Caco-2 (cell line): ENCODE measurements around the gene DPM2. TPM values are rescaled to one million over a fixed set of nuclear protein-coding genes. Genes with fewer than 3 reads are reported as not detected.

Experiments used
- BruUV-seq: library from RNA; stranded (reverse); fragments of 400-500 nt; replicated peaks from 2 replicates; lab custom pipeline; 2021; lab: Mats Ljungman, UMichigan
- CTCF ChIA-PET: fragments of 300-600 bp; sonication (Branson Sonifier 250); formaldehyde crosslinking; loops from one replicate; lab custom pipeline; 2022; ENCODE audit warnings: antibody characterized with exemption; lab: Charles Lee
- POLR2A ChIA-PET: fragments of 300-600 bp; sonication (Branson Sonifier 250); formaldehyde crosslinking; loops from one replicate; lab custom pipeline; 2022; ENCODE audit warnings: antibody characterized with exemption; lab: Charles Lee
- DNase-seq, 2 experiments: peaks; one replicate each; pipeline versions ENCODE4 v3.0.0 to v3.0.0-alpha.2; 2020 to 2022
- H3K27me3 ChIP-seq: replicated peaks from 2 replicates; pipeline ENCODE4 v1.6.0; 2011; ENCODE audit warnings: low read length; ENCODE audit not compliant: control insufficient read depth, insufficient read depth
- H3K36me3 ChIP-seq: 2 replicates; pipeline ENCODE4 v1.5.1; 2011; ENCODE audit warnings: low read length; ENCODE audit not compliant: control insufficient read depth, insufficient read depth
- H3K4me1 ChIP-seq: fragments of 250-450 bp; sonication (Bioruptor Pico); 2 replicates; pipeline ENCODE4 v1.5.1; 2020; ENCODE audit warnings: mild to moderate bottlenecking
- H3K4me3 ChIP-seq: 2 replicates; pipeline ENCODE4 v1.5.1; 2011; ENCODE audit warnings: low read depth, mild to moderate bottlenecking, control low read depth, low read length
- H3K9me3 ChIP-seq: fragments of 250-450 bp; sonication (Bioruptor Pico); 2 replicates; pipeline ENCODE4 v1.5.1; 2020; ENCODE audit warnings: mild to moderate bottlenecking, moderate library complexity
- H3K27ac Mint-ChIP-seq: one replicate; pipeline ENCODE4 v1.8.0; 2022; ENCODE audit warnings: mixed read lengths; ENCODE audit not compliant: unreplicated experiment
- H3K27me3 Mint-ChIP-seq: one replicate; pipeline ENCODE4 v1.8.0; 2022; ENCODE audit warnings: mixed read lengths; ENCODE audit not compliant: insufficient read depth, unreplicated experiment
- H3K36me3 Mint-ChIP-seq: one replicate; pipeline ENCODE4 v1.8.0; 2022; ENCODE audit warnings: mild to moderate bottlenecking, mixed read lengths; ENCODE audit not compliant: insufficient read depth, unreplicated experiment
- H3K4me1 Mint-ChIP-seq: one replicate; pipeline ENCODE4 v1.8.0; 2022; ENCODE audit warnings: low read depth, mixed read lengths; ENCODE audit not compliant: unreplicated experiment
- H3K4me3 Mint-ChIP-seq: one replicate; pipeline ENCODE4 v1.8.0; 2022; ENCODE audit warnings: mild to moderate bottlenecking, moderate library complexity, mixed read lengths; ENCODE audit not compliant: unreplicated experiment
- H3K9me3 Mint-ChIP-seq: one replicate; pipeline ENCODE4 v1.8.0; 2022; ENCODE audit warnings: mixed read lengths; ENCODE audit not compliant: unreplicated experiment
- CTCF ChIP-seq, 2 experiments: fragments of 200-600 bp in 1 of 2; IDR thresholded peaks; 1 replicate in 1 of 2; 2 replicates in 1 of 2; pipeline versions ENCODE4 v1.5.1 to v1.8.0; 2011 to 2022; ENCODE audit warnings: antibody characterized with exemption in 1 of 2, control low read depth in 1 of 2, inconsistent platforms in 1 of 2, low read depth in 1 of 2, low read length in 1 of 2, mild to moderate bottlenecking in 1 of 2, moderate library complexity in 1 of 2; ENCODE audit not compliant: insufficient read depth in 1 of 2, severe bottlenecking in 1 of 2, unreplicated experiment in 1 of 2
- intact Hi-C: fragments of 100-400 bp; cut with micrococcal nuclease; formaldehyde crosslinking; loops from one replicate; pipeline ENCODE4 v1.10.0; 2022; ENCODE audit not compliant: unreplicated experiment
- total RNA-seq: library from RNA; stranded (reverse); gene quantifications from 2 replicates; pipeline ENCODE4 v1.2.3, GENCODE V29; 2022

DPM2 gene
- total RNA-seq, 1 experiment from 2014 or later: 38.7 TPM

- no peak overlapping the region for H3K27ac Mint-ChIP-seq
- no peak for DNase-seq
- H3K36me3 ChIP-seq: no peaks in the 10 kb centered on the region
- H3K4me3 ChIP-seq: no peak overlapping the region
- CTCF ChIA-PET: no interaction called here
- no peak overlapping the region for H3K4me3 Mint-ChIP-seq
- H3K4me1 ChIP-seq: peaks cover 9% of the 10 kb centered on the region; the same call in 1 of the 2 replicates
- H3K36me3 Mint-ChIP-seq: peaks cover 12% of the 10 kb centered on the region
- BruUV-seq: no TSS peak
- H3K9me3 ChIP-seq: no peaks in the 10 kb centered on the region
- H3K4me1 Mint-ChIP-seq: peaks cover 16% of the 10 kb centered on the region
- POLR2A ChIA-PET: no interaction called here
- intact Hi-C loops: loop anchor here (5.0 kb wide), 1 partner anchor 42 kb away; no protein-coding TSS in a partner anchor
- no peaks in the 10 kb centered on the region for H3K9me3 Mint-ChIP-seq
- H3K27me3 ChIP-seq: no peaks in the 10 kb centered on the region
- no peak for TF ChIP-seq CTCF (IDR thresholded peaks at IDR 0.05; ENCODE audit: insufficient read depth in 1 of 2, low read depth in 1 of 2, low read length in 1 of 2, severe bottlenecking in 1 of 2, unreplicated experiment in 1 of 2)
- no peaks in the 10 kb centered on the region for H3K27me3 Mint-ChIP-seq
Observed at GRCh38 chr9:127983847-127984289, 46.2 kb upstream of the DPM2 start.

DNA sequence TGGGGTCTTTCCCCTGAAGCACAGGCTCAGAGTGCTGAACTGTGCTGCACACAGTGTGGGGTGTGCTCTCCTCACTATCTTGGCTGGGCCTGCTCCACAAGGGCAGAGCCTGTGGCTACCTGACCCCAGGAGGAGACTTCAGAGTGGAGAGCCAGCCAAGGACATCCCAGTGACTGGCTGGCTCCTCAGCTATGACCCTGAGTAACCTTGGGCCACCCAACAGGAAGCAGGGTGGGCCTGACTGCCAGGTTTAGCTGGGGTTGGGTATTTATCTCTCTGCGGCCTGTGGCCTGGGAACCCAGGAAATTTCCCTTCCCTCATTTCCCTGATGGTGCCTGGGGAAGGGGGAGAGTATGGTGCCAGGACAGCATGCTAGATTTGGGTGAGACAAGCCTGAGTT, 45.3 kb upstream of the DPM2 start:
- H3K27me3 ChIP-seq: no peaks in the 10 kb centered on the region
- no peak overlapping the region for H3K4me3 ChIP-seq
- no peaks in the 10 kb centered on the region for H3K9me3 ChIP-seq
- DNase-seq: no peak
- H3K4me1 ChIP-seq: peaks cover 19% of the 10 kb centered on the region
- H3K36me3 Mint-ChIP-seq: peaks cover 14% of the 10 kb centered on the region
- intact Hi-C loops: loop anchor here (5.0 kb wide), 1 partner anchor 41 kb away; no protein-coding TSS in a partner anchor
- H3K4me3 Mint-ChIP-seq: no peak overlapping the region
- H3K36me3 ChIP-seq: no peaks in the 10 kb centered on the region
- no peak for TF ChIP-seq CTCF (IDR thresholded peaks at IDR 0.05; ENCODE audit: insufficient read depth in 1 of 2, low read depth in 1 of 2, low read length in 1 of 2, severe bottlenecking in 1 of 2, unreplicated experiment in 1 of 2)
- peaks cover 16% of the 10 kb centered on the region for H3K4me1 Mint-ChIP-seq
- no peaks in the 10 kb centered on the region for H3K9me3 Mint-ChIP-seq
- POLR2A ChIA-PET: no interaction called here
- no peak overlapping the region for H3K27ac Mint-ChIP-seq
- no peaks in the 10 kb centered on the region for H3K27me3 Mint-ChIP-seq
- CTCF ChIA-PET: no interaction called here
- no TSS peak for BruUV-seq

DNA sequence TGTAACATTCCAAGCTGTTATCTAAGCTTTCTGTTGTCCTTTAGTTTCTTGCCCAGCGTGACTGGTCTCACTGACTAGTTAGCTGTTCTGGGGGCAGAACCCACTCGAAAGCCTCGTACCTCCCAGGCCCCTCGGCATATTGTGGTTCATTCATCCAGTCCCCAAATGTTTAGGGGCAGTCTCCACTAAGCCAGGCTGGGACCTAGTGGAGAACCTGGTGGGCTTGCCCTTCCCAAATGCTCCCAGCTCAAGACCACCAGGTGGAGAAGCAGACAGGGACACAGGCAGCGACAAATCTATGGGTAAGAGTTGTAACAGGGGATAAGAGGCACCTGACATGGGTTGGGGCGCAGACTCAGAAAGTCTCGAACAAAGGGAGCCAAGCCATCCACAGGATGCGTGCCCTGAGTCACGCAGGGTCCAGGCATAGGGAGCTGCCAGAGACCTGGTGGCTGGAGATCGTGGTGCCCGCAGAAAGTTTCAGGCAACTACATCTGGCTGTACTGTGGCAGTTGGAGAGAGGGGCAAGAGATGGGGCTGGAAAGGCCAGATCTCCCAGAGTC, 44.0 kb upstream of the DPM2 start:
- CTCF ChIA-PET: interaction anchor here (0.6 to 2.4 kb wide), 3 partner anchors 27 to 86 kb away, joined by 3 to 8 read pairs (median 4); partner anchors contain the start of gene NAIF1
- H3K36me3 Mint-ChIP-seq: peaks cover 14% of the 10 kb centered on the region
- no peaks in the 10 kb centered on the region for H3K9me3 ChIP-seq
- no peaks in the 10 kb centered on the region for H3K36me3 ChIP-seq
- H3K27ac Mint-ChIP-seq: peak overlapping the region; percentile 86
- H3K4me3 ChIP-seq: peak overlapping the region; percentile 60
- BruUV-seq: no TSS peak
- no peak for DNase-seq
- no peak for TF ChIP-seq CTCF (IDR thresholded peaks at IDR 0.05; ENCODE audit: insufficient read depth in 1 of 2, low read depth in 1 of 2, low read length in 1 of 2, severe bottlenecking in 1 of 2, unreplicated experiment in 1 of 2)
- H3K27me3 ChIP-seq: no peaks in the 10 kb centered on the region
- peak overlapping the region; percentile 86 for H3K4me3 Mint-ChIP-seq
- intact Hi-C loops: loop anchor here (1.0 to 5.0 kb wide), 2 partner anchors 39 to 86 kb away; partner anchors contain the start of gene NAIF1
- H3K27me3 Mint-ChIP-seq: no peaks in the 10 kb centered on the region
- peaks cover 28% of the 10 kb centered on the region for H3K4me1 ChIP-seq
- no peaks in the 10 kb centered on the region for H3K9me3 Mint-ChIP-seq
- POLR2A ChIA-PET: interaction anchor here (0.8 to 1.0 kb wide), 2 partner anchors 85 to 118 kb away, joined by 3 to 5 read pairs; partner anchors contain the start of gene NAIF1
- H3K4me1 Mint-ChIP-seq: peaks cover 16% of the 10 kb centered on the region
